Stimulated activated CD8-positive, alpha-beta memory T cell treated with anti-CD3 and anti-CD28 coated beads, Interleukin-2, amount 100 ng/mL, for 1 hour (primary cell): Measurements from ENCODE around the gene PRKCE.

Source experiments
- DNase-seq, 2 donors: peaks; one replicate each; pipeline ENCODE4 v3.0.0-alpha.2; 2020; ENCODE audit warnings: low read depth in 2 of 2

PRKCE gene

GRCh38 chr2:45725731-45726130 lies 74.3 kb downstream of the PRKCE start:
- no peak for DNase-seq

- DNase-seq: no peak
These were observed 74.7 kb downstream of the PRKCE start for GRCh38 chr2:45726188-45726587.

GRCh38 chr2:45728458-45728942 lies 77.0 kb downstream of the PRKCE start:
- DNase-seq: no peak

GRCh38 chr2:45729753-45730512 lies 78.5 kb downstream of the PRKCE start:
- no peak for DNase-seq

- DNase-seq: no peak
These were observed 79.7 kb downstream of the PRKCE start for GRCh38 chr2:45731141-45731540.

GRCh38 chr2:45732436-45732835 lies 81.0 kb downstream of the PRKCE start:
- DNase-seq: no peak

- DNase-seq: no peak
These were observed 81.5 kb downstream of the PRKCE start for GRCh38 chr2:45732946-45733345.

- DNase-seq: no peak
These were observed 82.9 kb downstream of the PRKCE start for GRCh38 chr2:45734336-45734735.

- no peak for DNase-seq
These were observed 83.5 kb downstream of the PRKCE start for GRCh38 chr2:45734952-45735351.

- DNase-seq: no peak
These were observed 85.6 kb downstream of the PRKCE start for GRCh38 chr2:45736757-45737704.

GRCh38 chr2:45739796-45740485 lies 88.5 kb downstream of the PRKCE start:
- DNase-seq: no peak

GRCh38 chr2:45741161-45741850 lies 89.8 kb downstream of the PRKCE start:
- no peak for DNase-seq

- DNase-seq: no peak
These were observed 92.3 kb downstream of the PRKCE start for GRCh38 chr2:45743531-45744396.

- DNase-seq: no peak
These were observed 93.8 kb downstream of the PRKCE start for GRCh38 chr2:45745231-45745630.

- no peak for DNase-seq
These were observed 95.4 kb downstream of the PRKCE start for GRCh38 chr2:45746888-45747287.

GRCh38 chr2:45747363-45747762 lies 95.9 kb downstream of the PRKCE start:
- DNase-seq: no peak

GRCh38 chr2:45748239-45748638 lies 96.8 kb downstream of the PRKCE start:
- DNase-seq: no peak

GRCh38 chr2:45750001-45750400 lies 98.5 kb downstream of the PRKCE start:
- DNase-seq: no peak

- no peak for DNase-seq
These were observed 99.0 kb downstream of the PRKCE start for GRCh38 chr2:45750484-45750883.

- DNase-seq: no peak
These were observed 101.9 kb downstream of the PRKCE start for GRCh38 chr2:45753381-45753780.
